ENCODE data around the gene ELP4. TPM values are rescaled to one million over a fixed set of nuclear protein-coding genes. Genes with fewer than 3 reads are reported as not detected.

Gene ELP4
- total RNA-seq, 1 donor from 2014 or later, result 23.4 TPM

GRCh38 chr11:31687256-31687655 is 177.7 kb downstream of the ELP4 start:
- no peaks in the 10 kb centered on the region for H3K36me3 Mint-ChIP-seq (ENCODE audit: insufficient read depth)
- no peak overlapping the region for H3K4me3 Mint-ChIP-seq (ENCODE audit: low read depth)
- no peak for DNase-seq (ENCODE audit: low spot score, unreplicated experiment)
- H3K27ac Mint-ChIP-seq, result no peak overlapping the region
- H3K9me3 Mint-ChIP-seq (ENCODE audit: low read depth), result no peaks in the 10 kb centered on the region
- no peaks in the 10 kb centered on the region for H3K27me3 Mint-ChIP-seq
- peaks cover 4% of the 10 kb centered on the region for H3K4me1 Mint-ChIP-seq (ENCODE audit: low read depth)
- TF ChIP-seq CTCF (IDR thresholded peaks at IDR 0.05; ENCODE audit: unreplicated experiment), result no peak

GRCh38 chr11:31687861-31688260 is 178.3 kb downstream of the ELP4 start:
- H3K4me3 Mint-ChIP-seq (ENCODE audit: low read depth), result no peak overlapping the region
- H3K36me3 Mint-ChIP-seq (ENCODE audit: insufficient read depth), result no peaks in the 10 kb centered on the region
- H3K9me3 Mint-ChIP-seq (ENCODE audit: low read depth), result no peaks in the 10 kb centered on the region
- DNase-seq (ENCODE audit: low spot score, unreplicated experiment), result no peak
- H3K4me1 Mint-ChIP-seq (ENCODE audit: low read depth), result peaks cover 4% of the 10 kb centered on the region
- no peak for TF ChIP-seq CTCF (IDR thresholded peaks at IDR 0.05; ENCODE audit: unreplicated experiment)
- no peaks in the 10 kb centered on the region for H3K27me3 Mint-ChIP-seq
- H3K27ac Mint-ChIP-seq, result no peak overlapping the region

- no peaks in the 10 kb centered on the region for H3K27me3 Mint-ChIP-seq
- H3K4me3 Mint-ChIP-seq (ENCODE audit: low read depth), result no peak overlapping the region
- H3K4me1 Mint-ChIP-seq (ENCODE audit: low read depth), result peaks cover 1% of the 10 kb centered on the region
- peaks cover 1% of the 10 kb centered on the region for H3K9me3 Mint-ChIP-seq (ENCODE audit: low read depth)
- peaks cover 6% of the 10 kb centered on the region for H3K36me3 Mint-ChIP-seq (ENCODE audit: insufficient read depth)
- DNase-seq (ENCODE audit: low spot score, unreplicated experiment), result no peak
- no peak for TF ChIP-seq CTCF (IDR thresholded peaks at IDR 0.05; ENCODE audit: unreplicated experiment)
- H3K27ac Mint-ChIP-seq, result no peak overlapping the region
These were observed 180.0 kb downstream of the ELP4 start for GRCh38 chr11:31689559-31689958.

GRCh38 chr11:31690041-31690440 is 180.5 kb downstream of the ELP4 start:
- H3K4me3 Mint-ChIP-seq (ENCODE audit: low read depth), result no peak overlapping the region
- H3K27me3 Mint-ChIP-seq, result no peaks in the 10 kb centered on the region
- peaks cover 4% of the 10 kb centered on the region for H3K9me3 Mint-ChIP-seq (ENCODE audit: low read depth)
- H3K27ac Mint-ChIP-seq, result no peak overlapping the region
- no peaks in the 10 kb centered on the region for H3K4me1 Mint-ChIP-seq (ENCODE audit: low read depth)
- H3K36me3 Mint-ChIP-seq (ENCODE audit: insufficient read depth), result peaks cover 7% of the 10 kb centered on the region
- TF ChIP-seq CTCF (IDR thresholded peaks at IDR 0.05; ENCODE audit: unreplicated experiment), result no peak
- DNase-seq (ENCODE audit: low spot score, unreplicated experiment), result no peak

- no peak for DNase-seq (ENCODE audit: low spot score, unreplicated experiment)
- H3K27me3 Mint-ChIP-seq, result no peaks in the 10 kb centered on the region
- H3K4me3 Mint-ChIP-seq (ENCODE audit: low read depth), result no peak overlapping the region
- H3K36me3 Mint-ChIP-seq (ENCODE audit: insufficient read depth), result peaks cover 7% of the 10 kb centered on the region
- peaks cover 4% of the 10 kb centered on the region for H3K9me3 Mint-ChIP-seq (ENCODE audit: low read depth)
- TF ChIP-seq CTCF (IDR thresholded peaks at IDR 0.05; ENCODE audit: unreplicated experiment), result no peak
- no peak overlapping the region for H3K27ac Mint-ChIP-seq
- H3K4me1 Mint-ChIP-seq (ENCODE audit: low read depth), result no peaks in the 10 kb centered on the region
These were observed 180.9 kb downstream of the ELP4 start for GRCh38 chr11:31690516-31690915.

Measured in progenitor cell of endocrine pancreas (in vitro differentiated cells).